ENCODE results near the gene LRRC55.

GRCh38 chr11:57224128-57224527, 42.4 kb downstream of the LRRC55 start:
- no peak for TF ChIP-seq POLR2A (IDR thresholded peaks at IDR 0.05; ENCODE audit: low read length)
- no peak for TF ChIP-seq GATA1 (IDR thresholded peaks at IDR 0.05; ENCODE audit: low read depth, low read length)

All from erythroblast (primary cell).